ENCODE data around the gene REELD1.

GRCh38 chr4:146261041-146261440, 46.7 kb downstream of the REELD1 start:
- TF ChIP-seq GABPA (IDR thresholded peaks at IDR 0.05 in 1 of 2, conservative IDR thresholded peaks at IDR 0.05 in 1 of 2) (no peak), CTCF (IDR thresholded peaks at IDR 0.05; ENCODE audit: low read depth, low read length, missing input control) (no peak), REST (IDR thresholded peaks at IDR 0.05) (no peak), TAF1 (conservative IDR thresholded peaks at IDR 0.05) (no peak), FOXA1 (IDR thresholded peaks at IDR 0.05) (no peak), YY1 (IDR thresholded peaks at IDR 0.05) (no peak), RAD21 (IDR thresholded peaks at IDR 0.05) (no peak), ATF3 (IDR thresholded peaks at IDR 0.05) (no peak)

Data from liver (tissue), 3 donors.